ENCODE data around the gene TSSK6.

Gene TSSK6

GRCh38 chr19:19544257-19544953 lies 29.1 kb upstream of the TSSK6 start:
- DNase-seq: no peak

DNA sequence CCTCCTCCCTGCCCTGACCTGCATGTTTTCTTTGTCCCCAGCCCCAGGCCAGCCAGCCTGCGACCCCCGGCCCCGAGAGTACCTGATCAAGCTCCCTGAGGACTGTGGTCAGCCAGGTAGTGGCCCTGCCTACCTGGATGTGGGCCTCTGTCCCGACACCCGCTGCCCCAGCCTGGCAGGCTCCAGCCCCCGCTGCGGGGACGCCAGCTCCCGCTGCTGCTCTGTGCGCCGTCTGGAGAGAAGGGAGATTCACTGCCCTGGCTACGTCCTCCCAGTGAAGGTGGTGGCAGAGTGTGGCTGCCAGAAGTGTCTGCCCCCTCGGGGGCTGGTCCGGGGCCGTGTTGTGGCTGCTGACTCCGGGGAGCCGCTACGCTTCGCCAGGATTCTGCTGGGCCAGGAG lies 28.3 kb upstream of the TSSK6 start:
- DNase-seq: no peak

DNA sequence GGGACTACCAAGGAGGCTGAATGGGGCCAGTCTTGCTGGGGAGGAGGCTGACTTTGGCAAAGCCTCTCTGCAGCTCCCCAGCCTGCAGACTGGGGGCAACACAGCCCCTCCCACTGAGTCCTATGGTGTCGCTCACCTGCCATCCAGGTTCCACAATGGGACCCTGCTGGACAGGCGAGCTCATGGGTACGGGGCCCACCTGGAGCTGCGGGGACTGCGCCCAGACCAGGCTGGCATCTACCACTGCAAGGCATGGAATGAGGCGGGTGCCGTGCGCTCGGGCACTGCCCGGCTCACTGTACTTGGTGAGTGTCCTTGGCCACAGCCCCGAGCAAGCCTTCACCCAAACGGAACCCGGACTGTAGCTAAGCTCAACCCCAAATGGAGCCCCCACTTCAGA lies 27.8 kb upstream of the TSSK6 start:
- no peak for DNase-seq

DNA sequence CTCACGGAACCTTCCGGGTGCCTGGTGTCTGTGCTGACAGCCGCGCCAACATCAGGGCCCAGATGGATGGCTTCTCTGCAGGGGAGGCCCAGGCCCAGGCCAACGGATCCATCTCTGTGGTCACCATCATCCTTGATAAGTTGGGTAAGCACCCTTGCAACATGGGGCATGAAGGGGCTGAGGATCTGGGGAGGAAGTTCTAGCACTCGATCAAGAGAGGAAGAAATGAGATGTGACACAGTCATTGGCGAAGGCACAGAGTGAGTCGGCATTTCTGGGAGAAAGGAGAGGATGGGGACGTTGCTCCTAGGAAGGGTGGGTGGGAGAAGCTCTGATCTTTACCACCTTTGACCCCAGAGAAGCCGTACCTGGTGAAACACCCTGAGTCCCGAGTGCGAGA lies 27.2 kb upstream of the TSSK6 start:
- DNase-seq: no peak

DNA sequence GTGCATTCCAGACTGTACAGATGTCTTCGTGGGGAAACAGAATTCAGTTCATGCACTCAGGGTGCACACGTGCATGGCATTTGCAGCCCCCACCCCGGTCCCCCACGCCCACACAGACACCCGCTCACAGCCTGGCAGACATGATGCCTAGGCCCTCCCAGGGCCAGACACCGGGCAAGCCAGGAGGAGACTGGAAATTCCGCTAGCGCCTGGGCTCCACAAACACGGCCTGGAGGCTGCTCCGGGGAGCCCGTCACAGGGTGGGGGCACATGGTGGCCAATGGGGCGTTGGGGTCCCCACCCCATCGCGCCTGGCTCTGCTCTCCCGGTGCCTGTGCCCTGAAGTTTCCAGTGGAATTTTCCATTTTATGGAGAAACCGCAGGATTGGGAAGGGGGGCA lies 26.3 kb upstream of the TSSK6 start:
- DNase-seq: no peak

DNA sequence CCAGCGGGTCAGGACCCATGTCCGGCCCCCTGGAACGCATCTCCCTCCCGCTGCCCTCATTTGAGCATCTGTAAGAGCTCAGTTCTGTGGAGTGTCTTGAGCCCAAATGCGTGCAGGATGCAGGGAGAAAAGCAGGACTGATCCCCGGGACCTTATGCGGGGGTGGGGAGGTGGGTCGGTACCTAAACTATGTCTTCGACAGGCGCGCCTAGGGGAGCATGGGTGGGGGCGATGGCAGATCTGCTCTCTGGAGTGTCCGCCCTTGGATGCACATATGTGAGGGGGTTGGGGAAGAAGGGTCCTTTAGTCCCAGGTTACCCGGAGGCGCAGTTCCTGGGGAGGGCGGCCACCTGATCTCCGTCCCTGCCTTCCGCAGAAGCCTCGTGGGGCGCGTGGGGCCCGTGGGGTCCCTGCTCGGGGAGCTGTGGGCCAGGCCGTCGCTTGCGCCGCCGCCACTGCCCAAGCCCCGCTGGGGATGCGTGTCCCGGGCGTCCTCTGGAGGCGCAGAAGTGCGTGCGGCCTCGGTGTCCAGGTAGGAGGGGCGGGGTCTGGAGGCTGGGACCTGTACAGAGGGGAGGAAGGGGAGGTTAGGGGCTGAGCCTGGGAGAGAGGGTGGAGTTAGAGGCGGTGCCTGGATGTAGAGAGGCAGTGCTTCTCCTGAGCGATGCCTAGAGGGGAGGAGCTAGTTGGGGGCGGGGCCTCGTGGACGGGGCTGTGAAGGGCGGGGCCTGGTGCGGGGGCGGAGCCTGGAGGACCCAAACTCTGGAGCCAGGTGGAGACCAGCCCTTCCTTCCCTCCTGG lies 25.6 kb upstream of the TSSK6 start:
- DNase-seq: peak; percentile 58 to 76 (median 72)

DNA sequence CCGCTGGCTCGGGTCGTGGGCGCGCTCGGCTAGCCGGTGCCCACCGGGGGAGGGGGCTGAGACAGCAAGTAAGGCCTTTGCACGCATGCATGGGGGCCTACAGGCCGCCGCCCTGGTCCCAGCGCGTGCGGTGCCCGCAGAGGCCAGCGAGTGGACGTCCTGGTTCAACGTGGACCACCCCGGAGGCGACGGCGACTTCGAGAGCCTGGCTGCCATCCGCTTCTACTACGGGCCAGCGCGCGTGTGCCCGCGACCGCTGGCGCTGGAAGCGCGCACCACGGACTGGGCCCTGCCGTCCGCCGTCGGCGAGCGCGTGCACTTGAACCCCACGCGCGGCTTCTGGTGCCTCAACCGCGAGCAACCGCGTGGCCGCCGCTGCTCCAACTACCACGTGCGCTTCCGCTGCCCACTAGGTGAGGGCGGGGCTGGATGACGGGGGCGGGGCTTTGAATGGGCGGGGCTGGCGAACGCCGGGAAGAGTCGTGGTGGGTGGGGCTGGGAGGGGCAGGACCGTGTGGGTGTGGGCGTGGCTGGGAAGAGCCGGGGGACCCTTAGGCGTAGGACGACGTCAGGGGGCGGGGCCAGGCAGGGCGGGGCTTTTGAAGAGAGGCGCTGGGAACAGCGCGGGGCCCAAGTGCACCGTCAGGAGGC lies 24.8 kb upstream of the TSSK6 start:
- DNase-seq: peak; percentile 59 to 80 (median 63)

DNA sequence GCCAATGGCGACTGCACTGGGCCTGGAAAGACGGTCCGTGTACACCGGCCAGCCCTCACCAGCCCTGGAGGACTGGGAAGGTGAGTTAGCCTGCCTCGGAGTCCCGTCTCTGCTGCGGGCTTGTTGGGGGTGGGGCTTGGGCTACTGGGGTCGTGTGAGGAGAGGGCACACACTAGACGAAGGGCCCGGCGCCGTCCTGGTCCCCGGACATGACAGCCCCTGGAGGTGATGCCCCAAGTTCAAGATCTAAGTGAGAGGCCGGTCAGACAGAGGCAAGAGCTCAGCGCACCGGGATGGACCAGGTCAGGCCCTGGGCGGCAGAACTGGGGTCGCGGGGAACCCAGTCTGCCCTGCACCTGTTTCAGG lies 24.3 kb upstream of the TSSK6 start:
- no peak for DNase-seq

DNA sequence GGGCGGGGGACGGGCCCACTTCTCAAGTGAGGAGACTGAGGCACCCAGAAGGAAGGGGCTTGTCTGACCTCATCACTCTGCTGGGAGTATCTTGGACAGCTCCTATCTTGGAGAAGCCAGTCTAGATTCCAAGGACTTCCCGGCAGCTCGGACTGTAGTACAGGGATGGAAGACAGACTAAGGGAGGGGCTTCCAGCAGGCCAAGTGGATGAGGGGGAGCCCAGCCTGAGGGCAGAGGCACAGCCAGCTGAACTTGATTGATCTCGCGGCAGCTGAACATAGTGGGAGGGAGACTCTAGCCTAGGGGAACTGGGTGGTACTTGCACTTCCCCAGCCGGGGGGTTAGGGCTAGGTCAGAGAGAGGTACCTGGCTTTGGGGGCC lies 23.4 kb upstream of the TSSK6 start:
- DNase-seq: no peak

DNA sequence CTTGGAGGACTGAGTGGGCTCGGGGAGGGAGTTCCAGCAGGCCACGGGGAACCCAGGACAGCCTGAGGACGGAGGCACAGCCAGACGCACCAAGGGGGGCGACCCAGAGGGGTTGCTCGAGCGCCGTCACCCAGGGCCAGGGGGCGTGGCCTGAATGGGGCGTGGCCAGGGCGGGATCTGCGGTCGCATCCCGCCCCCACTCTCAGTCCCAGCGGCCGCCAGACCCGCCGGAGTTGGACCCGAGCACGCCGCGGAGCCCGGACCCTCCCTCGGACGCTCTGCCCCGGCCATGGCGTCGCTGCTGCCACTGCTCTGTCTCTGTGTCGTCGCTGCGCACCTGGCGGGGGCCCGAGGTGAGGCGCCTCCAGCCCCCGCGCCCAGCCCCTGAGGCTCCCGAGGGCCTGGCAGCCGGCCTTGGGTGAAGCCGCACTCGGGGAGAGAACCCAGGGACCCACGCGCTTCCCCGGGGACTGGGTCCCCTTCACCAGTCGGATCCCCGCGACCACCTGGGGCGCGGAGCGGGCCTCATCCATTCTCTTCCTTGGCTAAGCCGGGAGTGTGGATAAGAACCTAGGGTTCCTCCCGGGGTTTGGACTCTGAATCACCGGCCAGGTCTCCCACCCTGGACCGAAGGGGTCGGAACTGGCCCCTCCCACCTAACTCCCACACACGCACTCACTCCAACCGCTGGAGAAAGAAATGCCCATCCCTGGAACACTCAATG lies 22.9 kb upstream of the TSSK6 start, which contains the start of gene CILP2:
CILP2 (plus strand) TSS at position 205 of the 724 bp plus-strand sequence; CDS start at position 290, 85 bp downstream.
- peak in 2 of 5 donors; percentile 37 to 39 for DNase-seq

- DNase-seq: no peak
These were observed 22.0 kb upstream of the TSSK6 start for GRCh38 chr19:19537075-19538048.

DNA sequence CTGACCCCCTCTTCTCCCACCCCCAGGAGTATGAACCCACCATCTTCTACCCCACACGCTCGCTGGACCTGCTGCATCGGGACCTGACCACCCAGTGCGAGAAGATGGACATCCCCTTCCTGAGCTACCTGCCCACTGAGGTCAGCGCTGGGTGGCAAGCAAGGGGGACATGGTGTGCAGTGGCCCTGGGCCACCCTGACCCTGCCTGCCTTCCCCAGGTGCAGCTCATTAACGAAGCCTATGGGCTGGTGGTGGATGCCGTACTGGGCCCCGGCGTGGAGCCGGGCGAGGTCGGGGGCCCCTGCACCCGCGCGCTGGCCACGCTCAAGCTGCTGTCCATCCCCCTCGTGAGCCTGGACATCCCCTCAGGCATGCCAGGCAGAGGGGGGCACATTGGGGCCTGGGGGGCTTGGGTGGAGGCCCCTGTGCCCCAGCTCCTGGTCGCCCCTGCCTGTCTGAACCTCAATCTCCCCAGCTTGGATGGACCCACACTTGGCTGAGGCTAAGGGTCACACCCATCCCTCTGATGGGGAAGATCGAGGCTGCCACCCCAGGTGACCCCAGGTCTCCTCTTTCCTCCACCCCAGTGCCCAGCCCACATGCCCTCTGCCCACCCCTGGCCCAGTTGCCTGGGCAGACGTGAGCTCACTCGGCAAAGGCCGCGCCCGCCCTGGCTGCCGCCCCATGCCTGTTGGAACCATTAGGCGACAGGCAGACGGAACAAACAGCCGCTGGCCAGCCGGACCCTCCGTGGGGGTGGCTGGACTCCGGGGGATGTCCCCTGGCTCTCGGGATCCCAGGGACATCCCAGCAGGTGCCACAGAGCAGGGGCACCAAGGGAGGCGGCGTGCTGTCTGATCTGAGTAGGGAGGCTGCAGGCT lies 20.2 kb upstream of the TSSK6 start:
- DNase-seq: no peak

DNA sequence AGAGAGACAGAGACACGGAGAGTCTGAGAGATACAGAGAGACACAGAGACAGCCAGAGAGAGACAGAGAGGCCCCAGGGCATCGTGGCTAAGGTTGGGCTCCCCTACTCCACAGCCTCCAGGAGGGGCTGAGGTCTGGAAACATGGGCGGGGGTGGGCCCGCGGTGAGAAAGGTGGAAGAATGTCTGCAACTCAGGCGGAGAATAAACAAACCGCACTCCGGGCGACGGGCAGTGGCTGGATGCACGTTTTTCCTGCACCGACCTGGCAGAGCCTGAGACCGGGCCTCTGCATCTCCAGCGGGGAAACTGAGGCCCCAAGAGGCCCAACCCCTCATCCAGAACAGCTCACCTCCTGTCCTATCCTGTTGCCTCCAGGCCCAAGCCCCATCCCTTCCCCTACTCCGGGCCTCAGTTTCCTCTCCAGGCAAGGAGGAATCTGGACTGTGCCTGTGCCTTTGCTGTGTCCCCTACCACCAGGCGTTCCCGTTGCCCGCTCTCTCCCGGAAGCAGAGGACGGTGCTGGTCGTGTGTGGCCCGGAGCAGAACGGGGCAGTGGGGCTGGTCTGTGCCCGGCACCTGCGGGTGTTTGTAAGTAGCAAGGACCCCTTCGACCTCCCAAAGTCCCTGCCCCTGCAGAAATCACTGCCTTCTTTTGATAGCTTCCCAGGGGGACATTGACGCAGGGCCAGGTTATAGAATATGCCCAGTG lies 19.4 kb upstream of the TSSK6 start:
- no peak for DNase-seq

- no peak for DNase-seq
These were observed 18.5 kb upstream of the TSSK6 start for GRCh38 chr19:19533841-19534240.

DNA sequence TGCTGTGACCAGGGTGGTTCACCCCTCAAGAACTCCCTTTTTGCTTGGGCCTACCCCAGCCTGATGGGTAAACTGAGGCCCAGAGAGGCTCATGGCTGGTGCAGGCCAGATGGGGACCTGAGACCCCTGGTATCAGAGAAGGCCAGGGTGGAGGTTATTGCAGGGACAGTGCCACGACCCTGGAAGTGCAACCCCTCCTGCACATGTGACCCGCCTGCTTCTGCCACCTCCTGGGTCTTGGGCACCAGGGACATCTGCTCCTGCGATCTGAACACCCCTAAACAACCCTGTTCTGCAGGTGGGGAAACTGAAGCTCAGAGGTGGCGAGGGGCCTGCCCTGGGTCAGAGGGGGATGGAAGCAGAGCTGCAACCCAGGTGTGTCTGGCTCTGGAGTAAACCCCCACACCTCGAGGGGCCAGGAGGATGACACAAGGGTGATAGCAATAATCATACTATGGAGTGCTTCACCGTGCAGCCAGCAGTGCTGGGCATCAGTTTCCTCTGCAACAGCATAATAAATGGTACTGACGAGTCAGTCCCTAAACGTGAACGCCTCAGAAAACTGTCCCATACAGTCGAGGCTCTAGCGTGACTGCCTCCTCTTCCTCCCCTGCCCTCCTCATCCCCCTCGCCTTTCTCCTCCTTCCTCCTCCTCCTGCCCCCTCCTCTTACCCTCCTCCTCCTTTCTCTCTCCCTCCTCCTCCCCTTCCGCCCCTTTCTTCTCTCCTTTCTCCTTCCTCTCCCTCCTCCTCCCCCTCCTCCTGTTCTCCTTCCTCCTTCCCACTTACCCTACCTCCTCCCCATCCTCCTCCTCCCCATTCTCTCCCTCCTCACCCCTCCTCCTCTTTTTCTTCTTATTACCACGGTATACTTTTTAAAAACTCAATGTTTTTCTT lies 17.7 kb upstream of the TSSK6 start:
- DNase-seq: no peak

DNA sequence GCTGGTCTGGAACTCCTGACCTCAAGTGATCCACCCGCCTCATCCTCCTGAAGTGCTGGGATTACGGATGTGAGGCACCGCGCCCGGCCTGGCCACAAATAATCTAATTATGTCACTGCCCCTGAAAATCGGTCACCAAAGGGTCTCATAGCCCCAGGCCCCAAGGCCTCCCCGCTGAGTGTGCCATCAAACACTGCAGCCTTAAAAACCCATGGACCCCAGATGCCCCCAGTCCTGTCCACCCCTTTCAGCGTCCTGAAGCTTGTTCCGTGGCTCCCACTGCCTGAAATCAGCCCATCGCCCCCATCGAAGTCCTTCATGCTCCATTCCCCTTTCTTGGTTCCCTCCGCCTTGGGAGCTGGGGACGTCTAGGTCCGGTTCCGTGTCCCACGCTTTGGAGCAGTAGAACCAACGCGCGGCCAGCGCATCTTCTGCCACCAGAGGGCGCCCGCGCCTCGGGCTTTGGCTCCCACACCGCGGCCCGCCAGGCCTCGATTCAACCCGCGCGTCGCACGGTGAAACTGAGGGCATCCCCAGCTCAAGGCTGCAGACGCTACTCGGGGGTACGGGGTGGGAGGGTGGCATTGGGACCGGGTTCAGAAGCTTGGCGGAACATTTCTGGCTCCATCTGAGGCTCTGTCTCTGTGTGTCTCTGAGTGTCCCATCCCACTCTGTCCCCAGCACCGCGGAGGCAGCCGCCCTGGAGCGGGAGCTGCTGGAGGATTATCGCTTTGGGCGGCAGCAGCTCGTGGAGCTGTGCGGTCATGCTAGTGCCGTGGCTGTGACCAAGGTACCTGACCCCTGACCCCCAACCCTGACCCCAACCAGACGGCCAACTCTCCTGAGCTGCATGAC lies 16.8 kb upstream of the TSSK6 start:
- peak; percentile 69 to 84 (median 79) for DNase-seq

- no peak for DNase-seq
These were observed 15.5 kb upstream of the TSSK6 start for GRCh38 chr19:19530889-19531288.

DNA sequence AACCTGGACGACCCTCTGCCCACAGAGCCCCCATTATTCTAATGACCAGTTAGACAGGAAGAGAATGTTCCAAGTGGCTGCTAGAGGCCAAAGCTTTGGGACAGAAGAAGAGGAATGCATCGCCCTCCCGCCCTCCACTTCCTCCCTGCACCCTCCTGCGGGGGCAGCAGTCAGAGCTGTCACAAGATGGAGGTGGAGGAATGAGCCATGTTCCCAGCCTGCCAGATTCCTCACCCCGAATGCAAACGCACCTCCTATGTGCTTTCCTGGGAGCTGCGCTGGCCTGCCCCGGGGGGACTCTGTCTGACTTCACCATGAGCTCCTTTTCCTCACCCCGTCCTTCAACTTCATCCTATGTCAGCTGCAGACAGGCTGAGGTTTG lies 15.1 kb upstream of the TSSK6 start:
- DNase-seq: no peak

All from T-helper 1 cell (primary cell).